ENCODE measurements around the gene ACACB. TPM values are rescaled to one million over a fixed set of nuclear protein-coding genes. Genes with fewer than 3 reads are reported as not detected.

ACACB gene
- total RNA-seq, 1 donor from 2014 or later: 6.3 TPM

- intact Hi-C loops (cut with micrococcal nuclease): no loop called here
- H3K4me3 Mint-ChIP-seq: no peak overlapping the region
- no peak overlapping the region for H3K27ac Mint-ChIP-seq
- CTCF ChIA-PET: no interaction called here
- no peaks in the 10 kb centered on the region for H3K4me1 Mint-ChIP-seq
- POLR2A ChIA-PET: no interaction called here
- no peak for TF ChIP-seq CTCF (IDR thresholded peaks at IDR 0.05)
- ATAC-seq (ENCODE audit: low read depth): no peak
- H3K36me3 Mint-ChIP-seq (ENCODE audit: low read depth): peaks cover 10% of the 10 kb centered on the region
- peaks cover 5% of the 10 kb centered on the region for H3K27me3 Mint-ChIP-seq
- no peak for DNase-seq
- peaks cover 2% of the 10 kb centered on the region for H3K9me3 Mint-ChIP-seq
These were observed 153.0 kb downstream of the ACACB start for GRCh38 chr12:109269428-109269827.

GRCh38 chr12:109270494-109270893, 154.1 kb downstream of the ACACB start:
- ChIA-PET CTCF (no interaction called here), POLR2A (no interaction called here)
- no peak for TF ChIP-seq CTCF (IDR thresholded peaks at IDR 0.05)
- Mint-ChIP-seq H3K27ac (no peak overlapping the region), H3K4me3 (no peak overlapping the region), H3K27me3 (peaks cover 8% of the 10 kb centered on the region), H3K4me1 (no peaks in the 10 kb centered on the region), H3K9me3 (peaks cover 2% of the 10 kb centered on the region), H3K36me3 (ENCODE audit: low read depth) (peaks cover 5% of the 10 kb centered on the region)
- intact Hi-C loops (cut with micrococcal nuclease): no loop called here
- ATAC-seq (ENCODE audit: low read depth) (no peak), DNase-seq (no peak)

GRCh38 chr12:109271418-109271817, 155.0 kb downstream of the ACACB start:
- Mint-ChIP-seq H3K27ac (no peak overlapping the region), H3K4me3 (no peak overlapping the region), H3K4me1 (no peaks in the 10 kb centered on the region), H3K27me3 (peaks cover 9% of the 10 kb centered on the region), H3K36me3 (ENCODE audit: low read depth) (peaks cover 2% of the 10 kb centered on the region), H3K9me3 (peaks cover 2% of the 10 kb centered on the region)
- ChIA-PET POLR2A (no interaction called here), CTCF (no interaction called here)
- ATAC-seq (ENCODE audit: low read depth): no peak
- DNase-seq: no peak
- TF ChIP-seq CTCF (IDR thresholded peaks at IDR 0.05): no peak
- intact Hi-C loops (cut with micrococcal nuclease): no loop called here

GRCh38 chr12:109273354-109273753, 157.0 kb downstream of the ACACB start:
- H3K36me3 Mint-ChIP-seq (ENCODE audit: low read depth): no peaks in the 10 kb centered on the region
- H3K4me1 Mint-ChIP-seq: no peaks in the 10 kb centered on the region
- CTCF ChIA-PET: no interaction called here
- H3K4me3 Mint-ChIP-seq: no peak overlapping the region
- no peak for ATAC-seq (ENCODE audit: low read depth)
- peaks cover 2% of the 10 kb centered on the region for H3K9me3 Mint-ChIP-seq
- DNase-seq: no peak
- POLR2A ChIA-PET: no interaction called here
- H3K27me3 Mint-ChIP-seq: peaks cover 9% of the 10 kb centered on the region
- no peak for TF ChIP-seq CTCF (IDR thresholded peaks at IDR 0.05)
- H3K27ac Mint-ChIP-seq: no peak overlapping the region
- intact Hi-C loops (cut with micrococcal nuclease): no loop called here

- ChIA-PET CTCF (no interaction called here), POLR2A (no interaction called here)
- H3K27me3 Mint-ChIP-seq: peaks cover 5% of the 10 kb centered on the region
- no peaks in the 10 kb centered on the region for H3K4me1 Mint-ChIP-seq
- H3K27ac Mint-ChIP-seq: no peak overlapping the region
- H3K4me3 Mint-ChIP-seq: no peak overlapping the region
- intact Hi-C loops (cut with micrococcal nuclease): no loop called here
- DNase-seq: no peak
- no peak for ATAC-seq (ENCODE audit: low read depth)
- no peak for TF ChIP-seq CTCF (IDR thresholded peaks at IDR 0.05)
- H3K36me3 Mint-ChIP-seq (ENCODE audit: low read depth): no peaks in the 10 kb centered on the region
- H3K9me3 Mint-ChIP-seq: peaks cover 2% of the 10 kb centered on the region
These were observed 158.0 kb downstream of the ACACB start for GRCh38 chr12:109274381-109274780.
